GM12878 (cell line): ENCODE data around the gene COLQ. TPM values are rescaled to one million over a fixed set of nuclear protein-coding genes. Genes with fewer than 3 reads are reported as not detected.
A peak's percentile ranks its signal among the peaks of the same experiment; 100 is the strongest.

ENCODE experiments used
- BCL3 ChIP-seq: IDR thresholded peaks from 2 replicates; pipeline ENCODE4 v1.6.1; 2011; ENCODE audit warnings: borderline replicate concordance, low read depth, mild to moderate bottlenecking, moderate library complexity, low read length; ENCODE audit not compliant: insufficient read depth, poor library complexity, severe bottlenecking
- E2F4 ChIP-seq: IDR thresholded peaks from 2 replicates; pipeline ENCODE4 v1.6.1; 2012; ENCODE audit warnings: low read depth, low read length, improper control_type of control experiment
- EGR1 ChIP-seq, 2 experiments: IDR thresholded peaks; 1 replicate in 1 of 2; 2 replicates in 1 of 2; pipeline ENCODE4 v1.6.1; 2011 to 2012; ENCODE audit warnings: low read depth in 2 of 2, low read length in 2 of 2, borderline replicate concordance in 1 of 2, mild to moderate bottlenecking in 1 of 2, moderate library complexity in 1 of 2
- GABPA ChIP-seq: IDR thresholded peaks from 2 replicates; pipeline ENCODE4 v1.6.1; 2014; ENCODE audit warnings: antibody characterized with exemption, low read depth, mild to moderate bottlenecking, inconsistent platforms
- HCFC1 ChIP-seq: fragments of 150-350 bp; IDR thresholded peaks from 2 replicates; pipeline ENCODE4 v1.6.1; 2014; ENCODE audit warnings: low read length
- HDAC6 ChIP-seq: fragments of 200-600 bp; sonication (generic); IDR thresholded peaks from one replicate; pipeline ENCODE4 v1.8.0; 2017; ENCODE audit warnings: antibody characterized with exemption; ENCODE audit not compliant: unreplicated experiment
- IRF3 ChIP-seq: fragments of 450-650 bp; IDR thresholded peaks from 2 replicates; pipeline ENCODE4 v1.6.1; 2014; ENCODE audit warnings: mild to moderate bottlenecking
- KDM1A ChIP-seq: fragments of 200-600 bp; sonication (generic); IDR thresholded peaks from 2 replicates; pipeline ENCODE4 v1.6.1; 2016; ENCODE audit warnings: borderline replicate concordance
- LARP7 ChIP-seq: fragments of 450-650 bp; IDR thresholded peaks from 2 replicates; pipeline ENCODE4 v1.6.1; 2017; ENCODE audit warnings: mild to moderate bottlenecking
- MYB ChIP-seq: fragments of 150-350 bp; IDR thresholded peaks from 2 replicates; pipeline ENCODE4 v1.6.1; 2014; ENCODE audit warnings: mild to moderate bottlenecking, low read depth, low read length, borderline replicate concordance
- NFXL1 ChIP-seq: fragments of 450-650 bp; IDR thresholded peaks from 2 replicates; pipeline ENCODE4 v1.6.1; 2017; ENCODE audit warnings: antibody characterized with exemption, mild to moderate bottlenecking, borderline replicate concordance
- NFYA ChIP-seq: IDR thresholded peaks from 2 replicates; pipeline ENCODE4 v1.6.1; 2011; ENCODE audit warnings: low read depth, mild to moderate bottlenecking, low read length, improper control_type of control experiment, borderline replicate concordance
- NFYB ChIP-seq: IDR thresholded peaks from 2 replicates; pipeline ENCODE4 v1.6.1; 2011; ENCODE audit warnings: low read depth, mild to moderate bottlenecking, low read length, improper control_type of control experiment, moderate library complexity; ENCODE audit not compliant: insufficient read depth
- RBBP5 ChIP-seq: fragments of 200-600 bp; sonication (generic); conservative IDR thresholded peaks from 2 replicates; pipeline ENCODE4 v1.6.1; 2016
- RUNX3 ChIP-seq: IDR thresholded peaks from 2 replicates; pipeline ENCODE4 v1.6.1; 2012; ENCODE audit warnings: low read length, inconsistent platforms
- SRF ChIP-seq, 2 experiments: IDR thresholded peaks; 2 replicates each; pipeline ENCODE4 v1.6.1; 2011; ENCODE audit warnings: low read depth in 2 of 2, low read length in 2 of 2, mild to moderate bottlenecking in 1 of 2, moderate library complexity in 1 of 2
- TBL1XR1 ChIP-seq: IDR thresholded peaks from 2 replicates; pipeline ENCODE4 v1.6.1; 2012; ENCODE audit warnings: low read depth, low read length, improper control_type of control experiment
- TCF12 ChIP-seq: IDR thresholded peaks from 2 replicates; pipeline ENCODE4 v1.6.1; 2011; ENCODE audit warnings: low read depth, mild to moderate bottlenecking, low read length
- USF2 ChIP-seq: IDR thresholded peaks from 2 replicates; pipeline ENCODE4 v1.6.1; 2011; ENCODE audit warnings: low read depth, low read length, improper control_type of control experiment, borderline replicate concordance
- ZBTB11 ChIP-seq: fragments of 450-650 bp; formaldehyde crosslinking; IDR thresholded peaks from 2 replicates; pipeline ENCODE4 v1.5.0; 2022; ENCODE audit warnings: mild to moderate bottlenecking, missing genetic modification characterization
- ZNF207 ChIP-seq: fragments of 450-650 bp; IDR thresholded peaks from 2 replicates; pipeline ENCODE4 v1.6.1; 2014; ENCODE audit warnings: antibody characterized with exemption, mild to moderate bottlenecking, borderline replicate concordance
- polyA plus RNA-seq, 11 experiments: library from polyadenylated mRNA; depleted of rRNA in 4 of 11; unstranded in 6 of 11; stranded (reverse) in 5 of 11; fragments of >200 nt; fragmentation: Nextera tagmentation in 4 of 11; fragmentation: Illumina TruSeq in 1 of 11; extraction: Ambion mirVana in 4 of 11; extraction: Trizol in 1 of 11; gene quantifications; 1 replicate in 1 of 11; 2 replicates in 10 of 11; pipeline versions ENCODE4 v1.2.1 to v1.2.3, GENCODE V29; 2011 to 2016; ENCODE audit warnings: inconsistent platforms in 2 of 11, missing spikeins in 2 of 11, low read depth in 1 of 11
- total RNA-seq, 4 experiments: library from RNA; depleted of rRNA in 3 of 4; stranded (reverse); fragments of >200 nt in 3 of 4; fragmentation: Illumina TruSeq in 1 of 4; extraction: Trizol in 1 of 4; gene quantifications; 2 replicates each; pipeline versions ENCODE4 v1.2.1 to v1.2.3, GENCODE V29; 2013 to 2021

The COLQ gene
- total and polyA plus RNA-seq, 10 of the 15 experiments (the other 5 are each of a cell fraction or from before 2014, with no cell fraction given): 0.13 to 2.7 (median 0.70) TPM

GRCh38 chr3:15427182-15427880, 94.2 kb downstream of the COLQ start, which contains the start of the genes EAF1 and METTL6 (continued):
- TF ChIP-seq HDAC6 (no peak), TBL1XR1 (no peak), ZNF207 (0 out of 2 replicates have a peak, but pooled peaks have one; percentile 17), ZBTB11 (peak; percentile 80), KDM1A (no peak), RUNX3 (no peak), RBBP5 (no peak; the same call in 1 of the 2 replicates), NFYA (no peak), BCL3 (no peak), LARP7 (peak; percentile 47), USF2 (no peak), NFYB (no peak), TCF12 (no peak), EGR1 (IDR thresholded peaks at IDR 0.05; ENCODE audit: borderline replicate concordance in 1 of 2, low read depth in 2 of 2, low read length in 2 of 2) (peak; percentile 55 to 89), MYB (no peak), GABPA (peak; percentile 97), SRF (IDR thresholded peaks at IDR 0.05; ENCODE audit: low read depth in 2 of 2, low read length in 2 of 2) (no peak), NFXL1 (no peak), IRF3 (no peak), E2F4 (no peak), HCFC1 (peak; percentile 53; the same call in 1 of the 2 replicates)
